ENCODE results near the gene L3MBTL4.

GRCh38 chr18:6059551-6059950 lies 355.2 kb downstream of the L3MBTL4 start:
- TF ChIP-seq POLR2A (IDR thresholded peaks at IDR 0.05) (no peak), CTCF (IDR thresholded peaks at IDR 0.05) (no peak)
